ENCODE results near the gene ERF. TPM values are rescaled to one million over a fixed set of nuclear protein-coding genes. Genes with fewer than 3 reads are reported as not detected.

The ERF gene
- total RNA-seq, 2 experiments from 2014 or later: 56.5 to 57.9 TPM

GRCh38 chr19:42246922-42247639 is 7.8 kb downstream of the ERF start:
- H3K4me1 Mint-ChIP-seq: peaks cover 44% of the 10 kb centered on the region
- H3K27me3 Mint-ChIP-seq: no peaks in the 10 kb centered on the region
- ChIA-PET CTCF (interaction anchor here (0.6 to 1.9 kb wide), 4 partner anchors 13 to 87 kb away, joined by 3 to 10 read pairs (median 4); no protein-coding TSS in a partner anchor), POLR2A (interaction anchor here (0.7 to 1.4 kb wide), 2 partner anchors 8 to 23 kb away, joined by 3 to 6 read pairs; partner anchors contain the start of gene ERF)
- H3K27ac Mint-ChIP-seq: peak overlapping the region; percentile 47
- no peak overlapping the region for H3K4me3 Mint-ChIP-seq
- peaks cover 2% of the 10 kb centered on the region for H3K36me3 Mint-ChIP-seq (ENCODE audit: low read depth)
- H3K9me3 Mint-ChIP-seq: no peaks in the 10 kb centered on the region
- DNase-seq: no peak

DNA sequence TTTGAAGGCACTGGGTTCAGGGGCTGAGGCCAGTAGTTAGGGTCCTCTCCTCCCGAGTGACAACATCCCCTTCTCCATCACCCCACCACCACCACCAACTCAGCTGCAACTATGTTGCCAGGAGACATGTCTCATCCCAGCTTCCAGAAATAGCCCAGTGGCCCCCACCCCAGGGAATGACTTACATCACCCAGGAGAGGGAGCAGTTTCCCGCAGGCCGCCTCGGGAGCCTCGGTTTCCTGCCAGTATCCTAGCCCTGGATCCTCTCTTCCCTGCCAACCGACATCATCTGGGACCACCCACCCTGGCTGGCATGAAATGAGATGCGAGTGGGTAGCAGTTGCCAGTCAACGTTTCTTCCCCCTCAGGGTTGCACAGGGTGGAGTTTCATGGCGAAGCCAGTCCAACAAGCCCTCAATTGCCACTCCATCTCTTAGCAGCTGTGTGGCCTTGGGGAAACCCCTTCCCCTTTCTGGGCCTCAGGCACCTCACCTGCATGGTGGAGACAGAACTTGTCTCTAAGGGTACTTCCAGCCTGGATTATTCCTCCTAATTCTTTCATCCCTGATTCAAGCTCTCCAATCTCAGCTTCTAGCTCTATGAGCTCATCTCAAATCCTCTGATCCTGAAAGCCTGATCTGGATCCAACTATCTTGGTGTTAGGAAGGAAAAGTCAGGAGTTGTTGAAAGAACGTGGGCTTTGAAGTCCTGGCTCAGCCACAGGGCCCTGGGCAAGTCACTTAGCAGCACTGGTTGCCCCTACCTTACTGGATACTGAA is 8.6 kb downstream of the ERF start:
- no peak for DNase-seq
- Mint-ChIP-seq H3K27me3 (no peaks in the 10 kb centered on the region), H3K27ac (no peak overlapping the region), H3K4me3 (no peak overlapping the region), H3K36me3 (ENCODE audit: low read depth) (peaks cover 2% of the 10 kb centered on the region), H3K4me1 (peaks cover 41% of the 10 kb centered on the region), H3K9me3 (no peaks in the 10 kb centered on the region)
- ChIA-PET POLR2A (interaction anchor here (0.6 to 1.4 kb wide), 3 partner anchors 9 to 45 kb away, joined by 3 to 6 read pairs (median 3); partner anchors contain the start of gene ERF), CTCF (interaction anchor here (0.6 to 1.9 kb wide), 4 partner anchors 12 to 50 kb away, joined by 3 to 10 read pairs (median 4); no protein-coding TSS in a partner anchor)

DNA sequence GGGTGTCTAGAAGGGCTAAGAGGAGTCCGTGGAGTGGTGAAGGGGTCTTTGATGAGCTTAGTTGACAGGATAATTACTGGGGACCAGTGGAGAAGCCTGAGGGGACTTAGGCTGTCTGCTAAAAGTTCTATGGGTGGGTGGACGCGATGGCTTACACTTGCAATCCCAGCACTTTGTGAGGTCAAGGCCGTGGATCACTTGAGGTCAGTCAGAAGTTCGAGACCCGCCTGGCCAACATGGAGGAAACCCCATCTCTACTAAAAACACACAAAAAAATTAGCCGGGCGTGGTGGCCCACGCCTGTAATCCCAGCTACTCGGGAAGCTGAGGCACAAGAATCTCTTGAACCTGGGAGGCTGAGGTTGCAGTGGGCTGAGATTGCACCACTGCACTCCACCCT is 9.7 kb downstream of the ERF start:
- Mint-ChIP-seq H3K27ac (peak overlapping the region; percentile 98), H3K27me3 (no peaks in the 10 kb centered on the region), H3K36me3 (ENCODE audit: low read depth) (peaks cover 4% of the 10 kb centered on the region), H3K4me1 (peaks cover 44% of the 10 kb centered on the region), H3K9me3 (no peaks in the 10 kb centered on the region), H3K4me3 (peak overlapping the region; percentile 92)
- DNase-seq: no peak
- CTCF ChIA-PET: interaction anchor here (1.2 to 3.8 kb wide), 11 partner anchors 11 to 133 kb away, joined by 3 to 36 read pairs (median 4); partner anchors contain the start of gene CIC
- POLR2A ChIA-PET: interaction anchor here (0.6 kb wide), 1 partner anchor 44 kb away, joined by 3 read pairs; no protein-coding TSS in a partner anchor

GRCh38 chr19:42244347-42245220 is 10.3 kb downstream of the ERF start:
- DNase-seq: peak; percentile 96
- peaks cover 45% of the 10 kb centered on the region for H3K4me1 Mint-ChIP-seq
- peak overlapping the region; percentile 92 for H3K4me3 Mint-ChIP-seq
- no peaks in the 10 kb centered on the region for H3K27me3 Mint-ChIP-seq
- H3K9me3 Mint-ChIP-seq: no peaks in the 10 kb centered on the region
- H3K27ac Mint-ChIP-seq: peak overlapping the region; percentile 98
- H3K36me3 Mint-ChIP-seq (ENCODE audit: low read depth): peaks cover 9% of the 10 kb centered on the region
- ChIA-PET POLR2A (no interaction called here), CTCF (interaction anchor here (0.9 to 3.8 kb wide), 15 partner anchors 10 to 385 kb away, joined by 3 to 36 read pairs (median 4); partner anchors contain the start of genes CIC, POU2F2 and RPS19)

GRCh38 chr19:42242512-42243409 is 12.2 kb downstream of the ERF start, which contains the start of gene GSK3A:
TSS of gene GSK3A (minus strand) at chr19:42242602. CDS start at chr19:42242465, 137 bp downstream.
- POLR2A ChIA-PET: interaction anchor here (1.6 kb wide), 1 partner anchor 42 kb away, joined by 4 read pairs; no protein-coding TSS in a partner anchor
- peaks cover 49% of the 10 kb centered on the region for H3K4me1 Mint-ChIP-seq
- no peaks in the 10 kb centered on the region for H3K9me3 Mint-ChIP-seq
- CTCF ChIA-PET: interaction anchor here (0.9 to 3.8 kb wide), 13 partner anchors 9 to 134 kb away, joined by 3 to 36 read pairs (median 6); partner anchors contain the start of genes CIC and POU2F2
- H3K4me3 Mint-ChIP-seq: peak within 1 kb of the TSS; percentile 92
- peak within 1 kb of the TSS; percentile 98 for H3K27ac Mint-ChIP-seq
- DNase-seq: peak; percentile 97
- peaks cover 16% of the 10 kb centered on the region for H3K36me3 Mint-ChIP-seq (ENCODE audit: low read depth)
- H3K27me3 Mint-ChIP-seq: no peaks in the 10 kb centered on the region

DNA sequence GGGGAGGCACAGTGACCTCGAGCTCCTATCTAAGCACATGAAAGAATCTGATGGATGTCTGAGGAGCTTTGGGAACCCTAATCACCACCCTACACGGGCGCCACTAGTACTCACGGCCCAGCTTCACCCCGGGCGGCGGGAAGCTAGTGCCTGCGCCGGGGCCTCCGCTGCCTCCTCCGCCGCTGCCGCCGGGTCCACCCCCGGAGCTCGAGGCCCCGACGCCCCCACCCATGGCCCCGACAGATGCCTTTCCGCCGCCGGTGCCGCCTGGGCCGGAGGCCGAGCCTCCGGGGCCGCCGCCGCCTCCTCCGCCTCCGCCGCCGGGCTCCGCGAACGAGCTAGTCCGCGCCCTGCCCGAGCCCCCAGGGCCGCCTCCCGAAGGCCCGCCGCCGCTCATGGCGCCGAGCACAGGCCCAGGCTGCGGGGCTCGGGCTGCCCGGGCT is 12.8 kb downstream of the ERF start:
- Mint-ChIP-seq H3K27ac (peak overlapping the region; percentile 86), H3K4me1 (peaks cover 49% of the 10 kb centered on the region), H3K4me3 (peak overlapping the region; percentile 91), H3K9me3 (no peaks in the 10 kb centered on the region), H3K27me3 (no peaks in the 10 kb centered on the region), H3K36me3 (ENCODE audit: low read depth) (peaks cover 16% of the 10 kb centered on the region)
- ChIA-PET CTCF (interaction anchor here (0.5 to 3.8 kb wide), 12 partner anchors 8 to 133 kb away, joined by 3 to 36 read pairs (median 6); partner anchors contain the start of genes CIC and POU2F2), POLR2A (interaction anchor here (1.6 kb wide), 1 partner anchor 42 kb away, joined by 4 read pairs; no protein-coding TSS in a partner anchor)
- DNase-seq: peak; percentile 27

- H3K36me3 Mint-ChIP-seq (ENCODE audit: low read depth): peaks cover 22% of the 10 kb centered on the region
These were observed 13.6 kb downstream of the ERF start for GRCh38 chr19:42241279-42241678.

GRCh38 chr19:42239544-42240220 is 15.2 kb downstream of the ERF start:
- peaks cover 44% of the 10 kb centered on the region for H3K4me1 Mint-ChIP-seq
- no peak overlapping the region for H3K27ac Mint-ChIP-seq
- no peak overlapping the region for H3K4me3 Mint-ChIP-seq
- peaks cover 31% of the 10 kb centered on the region for H3K36me3 Mint-ChIP-seq (ENCODE audit: low read depth)
- no peaks in the 10 kb centered on the region for H3K9me3 Mint-ChIP-seq
- no peaks in the 10 kb centered on the region for H3K27me3 Mint-ChIP-seq
- no peak for DNase-seq
- CTCF ChIA-PET: interaction anchor here (0.6 to 0.9 kb wide), 3 partner anchors 9 to 196 kb away, joined by 3 read pairs; no protein-coding TSS in a partner anchor
- POLR2A ChIA-PET: no interaction called here

More at GRCh38 chr19:42241279-42241678, 13.6 kb downstream of the ERF start:
- Mint-ChIP-seq H3K4me3 (peak overlapping the region; percentile 91), H3K27ac (no peak overlapping the region), H3K4me1 (peaks cover 53% of the 10 kb centered on the region), H3K9me3 (no peaks in the 10 kb centered on the region), H3K27me3 (no peaks in the 10 kb centered on the region)
- POLR2A ChIA-PET: no interaction called here
- CTCF ChIA-PET: interaction anchor here (0.5 to 1.8 kb wide), 2 partner anchors 10 to 77 kb away, joined by 3 to 6 read pairs; no protein-coding TSS in a partner anchor
- no peak for DNase-seq

DNA sequence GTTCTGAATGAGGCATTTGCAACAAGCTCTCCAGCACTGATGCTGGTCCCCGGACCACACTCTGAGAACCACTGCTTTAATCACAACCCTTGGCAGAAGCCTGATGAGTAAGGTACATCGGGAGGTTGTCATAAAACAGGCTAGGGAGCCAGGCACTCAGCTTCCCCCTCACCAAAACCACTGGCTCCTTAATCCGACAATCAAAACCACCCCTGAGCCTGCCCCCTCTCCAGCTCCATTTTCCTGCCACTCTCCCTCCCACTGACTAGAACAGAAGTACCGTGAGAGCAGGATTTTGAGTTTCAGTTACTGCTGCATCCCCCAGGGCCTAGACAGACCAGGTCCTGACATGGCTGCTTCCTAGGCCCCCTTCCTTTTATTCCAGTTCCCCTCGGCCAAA is 19.7 kb downstream of the ERF start:
- no peaks in the 10 kb centered on the region for H3K9me3 Mint-ChIP-seq
- H3K4me1 Mint-ChIP-seq: peaks cover 26% of the 10 kb centered on the region
- CTCF ChIA-PET: interaction anchor here (0.6 to 3.1 kb wide), 8 partner anchors 7 to 1329 kb away, joined by 3 to 11 read pairs (median 4); partner anchors contain the start of gene GSK3A
- H3K36me3 Mint-ChIP-seq (ENCODE audit: low read depth): peaks cover 63% of the 10 kb centered on the region
- POLR2A ChIA-PET: no interaction called here
- no peak for DNase-seq
- H3K27ac Mint-ChIP-seq: no peak overlapping the region
- H3K27me3 Mint-ChIP-seq: no peaks in the 10 kb centered on the region
- no peak overlapping the region for H3K4me3 Mint-ChIP-seq

- Mint-ChIP-seq H3K27ac (peak overlapping the region; percentile 46), H3K9me3 (no peaks in the 10 kb centered on the region), H3K4me1 (peaks cover 23% of the 10 kb centered on the region), H3K36me3 (ENCODE audit: low read depth) (peaks cover 65% of the 10 kb centered on the region), H3K4me3 (no peak overlapping the region), H3K27me3 (no peaks in the 10 kb centered on the region)
- CTCF ChIA-PET: interaction anchor here (1.1 to 3.1 kb wide), 5 partner anchors 8 to 45 kb away, joined by 3 to 11 read pairs (median 6); partner anchors contain the start of gene GSK3A
- DNase-seq: no peak
- POLR2A ChIA-PET: interaction anchor here (0.6 kb wide), 1 partner anchor 162 kb away, joined by 3 read pairs; no protein-coding TSS in a partner anchor
These were observed 20.6 kb downstream of the ERF start for GRCh38 chr19:42234364-42234763.
